Cerebellar cortex (tissue), 1 donor: Measurements from ENCODE around the gene LYSMD4.

Source experiments
- DNase-seq: peaks from one replicate; pipeline ENCODE4 v3.0.0-alpha.2; 2015; ENCODE audit warnings: low spot score

LYSMD4 gene

GRCh38 chr15:99731336-99732123, 1.7 kb downstream of the LYSMD4 start:
- DNase-seq, result no peak

- DNase-seq, result peak; percentile 30
These were observed 3.3 kb downstream of the LYSMD4 start for GRCh38 chr15:99729920-99730319.

- DNase-seq, result no peak
These were observed 3.9 kb downstream of the LYSMD4 start for GRCh38 chr15:99729327-99729726.

- no peak for DNase-seq
These were observed 4.3 kb downstream of the LYSMD4 start for GRCh38 chr15:99728916-99729315.

- no peak for DNase-seq
These were observed 5.5 kb downstream of the LYSMD4 start for GRCh38 chr15:99727733-99728132.

- no peak for DNase-seq
These were observed 5.9 kb downstream of the LYSMD4 start for GRCh38 chr15:99727330-99727729.

- no peak for DNase-seq
These were observed 6.9 kb downstream of the LYSMD4 start for GRCh38 chr15:99726333-99726732.

GRCh38 chr15:99722406-99722805, 10.8 kb downstream of the LYSMD4 start:
- no peak for DNase-seq

- no peak for DNase-seq
These were observed 11.3 kb downstream of the LYSMD4 start for GRCh38 chr15:99721896-99722295.

- no peak for DNase-seq
These were observed 12.0 kb downstream of the LYSMD4 start for GRCh38 chr15:99721104-99721778.

- DNase-seq, result no peak
These were observed 12.7 kb downstream of the LYSMD4 start for GRCh38 chr15:99720533-99720932.

- DNase-seq, result no peak
These were observed 14.1 kb downstream of the LYSMD4 start for GRCh38 chr15:99719096-99719541.

GRCh38 chr15:99718421-99718820, 14.8 kb downstream of the LYSMD4 start:
- no peak for DNase-seq

GRCh38 chr15:99717161-99718009, 15.9 kb downstream of the LYSMD4 start:
- peak; percentile 17 for DNase-seq

GRCh38 chr15:99716540-99717095, 16.6 kb downstream of the LYSMD4 start:
- no peak for DNase-seq

GRCh38 chr15:99712415-99712814, 20.8 kb downstream of the LYSMD4 start:
- DNase-seq, result no peak

GRCh38 chr15:99711625-99712024, 21.6 kb downstream of the LYSMD4 start:
- DNase-seq, result peak; percentile 19

- no peak for DNase-seq
These were observed 23.8 kb downstream of the LYSMD4 start for GRCh38 chr15:99709243-99709986.

GRCh38 chr15:99708563-99708962, 24.7 kb downstream of the LYSMD4 start:
- no peak for DNase-seq

- no peak for DNase-seq
These were observed 25.6 kb downstream of the LYSMD4 start for GRCh38 chr15:99707473-99708270.
